HG02588 (cell line): Measurements from ENCODE around the gene CXCR2.
"Not testable (repeated sequence)": the region's sequence is repeated elsewhere in the genome, so short reads cannot be mapped to it uniquely, and the experiment has no call there.

Experiments used
- ATAC-seq: cut with Tn5 transposase; IDR thresholded peaks from one replicate; pipeline ENCODE4 v1.9.1; 2021; ENCODE audit warnings: mild to moderate bottlenecking, moderate library complexity; ENCODE audit not compliant: unreplicated experiment

The CXCR2 gene

DNA sequence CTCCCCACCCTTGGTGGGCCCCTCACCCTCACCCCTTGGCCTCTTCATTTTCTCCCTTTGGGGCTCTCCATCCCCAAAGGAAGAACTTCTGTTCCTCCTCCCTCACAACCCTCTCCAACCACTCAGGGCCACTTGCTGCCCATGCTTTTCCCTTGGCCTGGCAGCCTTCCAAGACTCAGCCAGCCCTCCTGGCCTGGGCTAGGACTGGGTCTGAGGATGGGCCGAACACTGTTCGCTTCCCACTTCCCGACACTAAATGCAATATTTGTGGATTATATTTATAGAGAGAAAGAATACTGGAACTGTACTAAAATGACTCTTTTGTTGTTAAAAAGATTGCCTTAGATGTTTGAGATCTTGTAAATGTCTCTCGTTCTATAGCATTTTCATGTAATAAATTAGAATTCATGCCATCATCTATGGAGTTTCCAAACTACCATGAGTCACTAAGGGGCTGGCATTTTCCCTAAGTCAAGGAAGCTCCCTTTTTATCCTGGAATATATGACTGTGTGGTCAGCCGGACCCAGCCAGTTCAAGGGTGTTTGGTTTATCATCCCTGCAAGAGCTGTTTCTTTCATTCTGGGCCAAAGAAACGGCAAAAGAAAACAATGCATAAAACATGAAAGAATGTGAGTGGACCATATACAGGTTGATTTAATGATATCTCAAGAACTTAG, 3.8 kb downstream of the CXCR2 start:
- no peak for ATAC-seq

DNA sequence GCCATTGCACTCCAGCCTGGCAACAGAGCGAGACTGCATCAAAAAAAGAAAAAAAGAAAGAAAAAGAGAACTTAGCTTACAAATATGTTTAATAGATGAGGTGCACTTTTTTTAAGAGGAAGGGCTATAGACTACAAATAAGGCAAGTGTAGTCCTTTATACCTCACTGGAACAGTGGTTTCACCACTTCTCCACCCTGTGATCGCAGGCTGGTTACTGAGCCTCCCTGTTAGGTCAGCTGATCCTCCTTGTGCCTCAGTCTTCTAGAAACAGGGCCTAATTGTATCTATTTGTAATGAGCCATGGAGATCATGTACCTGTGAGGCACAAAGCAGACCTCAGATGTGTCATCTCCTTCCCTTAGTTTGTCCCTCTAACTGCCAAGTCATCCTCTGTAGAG, 4.5 kb downstream of the CXCR2 start:
- ATAC-seq = no peak

DNA sequence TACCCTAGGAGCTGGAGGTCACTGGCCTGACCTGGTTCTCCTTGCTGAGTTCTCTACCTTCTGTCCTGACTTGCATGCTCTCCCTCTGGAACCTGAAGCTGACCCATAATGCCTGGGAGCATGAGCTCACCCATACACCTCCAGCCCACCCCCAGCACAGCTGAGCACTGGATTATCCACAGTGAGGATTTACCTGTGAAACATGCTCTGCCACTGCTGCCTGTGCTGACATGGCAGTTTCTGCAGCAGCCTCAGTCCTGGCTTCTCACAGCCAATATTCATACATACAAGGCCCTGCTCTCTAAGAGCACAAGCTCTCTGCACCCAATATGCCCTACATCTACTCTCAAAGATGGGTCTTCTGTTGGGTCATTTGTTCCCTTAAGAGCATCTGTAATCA, 5.0 kb downstream of the CXCR2 start:
- ATAC-seq = no peak

DNA sequence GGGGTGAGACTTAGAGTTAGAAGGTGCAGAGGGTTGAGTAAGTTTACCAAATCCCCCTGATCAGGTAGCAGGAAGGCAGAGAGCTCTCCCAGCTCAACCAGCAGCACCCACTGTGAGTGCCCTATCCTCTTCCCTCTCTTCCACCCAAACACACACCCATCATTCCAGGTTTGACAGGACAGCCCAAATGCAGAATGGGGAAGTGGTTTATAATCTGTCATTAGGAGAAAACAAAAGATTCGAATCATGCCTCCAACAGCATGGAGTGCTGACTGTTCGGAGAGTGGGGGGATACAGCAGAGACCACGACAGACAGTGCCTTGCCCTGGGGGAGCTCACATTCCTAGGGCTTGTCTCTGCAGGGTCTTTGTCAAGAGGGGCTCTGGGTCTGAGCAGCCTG, 11.7 kb downstream of the CXCR2 start:
- no peak for ATAC-seq

DNA sequence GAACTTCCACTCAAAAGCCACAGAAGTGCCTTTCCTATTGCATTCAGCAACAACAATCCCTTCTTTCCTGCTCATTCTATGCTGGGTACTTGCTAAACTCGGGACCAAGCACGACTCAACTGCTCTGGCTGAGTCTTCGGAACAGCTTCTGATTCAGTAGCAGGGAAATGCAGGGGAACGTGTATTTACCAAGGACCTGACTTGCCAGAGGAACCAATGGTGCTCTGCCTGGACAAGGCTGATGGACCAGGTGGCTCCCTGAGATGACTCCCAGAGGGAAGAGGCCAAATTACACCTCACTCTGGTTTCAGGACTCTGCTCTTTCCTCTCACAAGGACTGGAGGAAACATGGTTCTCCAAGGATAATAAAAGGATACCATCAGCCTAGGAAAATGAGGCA, 12.2 kb downstream of the CXCR2 start:
- no peak for ATAC-seq

DNA sequence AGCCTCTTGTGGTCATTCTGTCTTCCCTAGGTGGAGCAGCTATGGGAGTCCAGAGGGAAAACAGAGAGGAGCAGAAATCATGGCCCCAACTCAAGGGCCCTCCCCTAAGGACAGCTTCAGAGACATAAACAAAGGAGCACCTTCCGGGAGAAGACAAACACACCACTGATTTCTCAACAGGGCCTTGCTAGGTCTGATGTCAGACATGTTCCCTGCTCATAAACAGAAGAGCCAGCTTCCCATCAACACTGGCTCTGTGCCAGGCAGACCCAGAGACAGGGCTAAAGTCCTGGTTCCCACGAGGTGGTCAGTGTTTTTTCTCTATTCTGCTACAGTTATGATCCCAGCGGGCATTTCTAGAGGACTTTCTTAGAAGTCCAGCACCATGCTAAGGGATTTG, 19.3 kb downstream of the CXCR2 start:
- no peak for ATAC-seq

DNA sequence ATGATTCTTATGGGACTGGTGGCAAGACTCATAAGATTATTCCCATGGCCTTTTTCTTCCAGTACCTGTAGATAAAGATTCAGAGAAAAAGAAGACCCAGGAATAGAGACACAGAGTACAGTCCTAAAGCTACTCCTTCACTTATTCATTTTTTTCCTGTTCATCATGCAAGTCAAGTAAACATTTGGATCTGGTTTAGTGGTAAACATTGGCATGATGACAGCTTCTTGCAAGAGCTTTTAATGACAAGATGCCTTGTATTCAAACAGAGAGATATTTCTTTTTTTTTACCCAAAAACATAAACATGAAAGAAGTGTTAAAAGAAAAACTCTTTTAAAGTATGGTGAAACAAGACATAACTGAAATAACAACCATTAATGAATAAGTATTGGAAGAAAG, 20.2 kb downstream of the CXCR2 start:
- ATAC-seq = no peak

DNA sequence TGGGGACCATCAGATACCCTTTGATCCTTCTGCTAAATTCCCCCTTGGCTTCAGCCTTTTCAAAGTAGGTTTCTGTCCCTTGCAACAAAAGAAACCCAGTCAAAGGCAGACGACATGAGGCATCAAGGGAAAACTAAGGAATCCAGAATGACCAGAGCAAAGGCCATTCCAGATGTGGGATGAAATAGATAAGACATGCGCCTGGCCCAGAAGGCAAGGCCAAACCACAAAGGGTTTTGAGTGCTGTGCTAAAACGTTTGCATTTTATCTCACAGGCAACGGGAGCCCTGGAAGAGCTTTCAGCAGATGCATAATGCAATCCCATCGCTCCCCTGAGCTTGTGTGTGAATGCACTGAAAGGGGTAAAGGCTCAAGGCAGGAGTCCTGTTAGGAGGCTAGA, 23.3 kb downstream of the CXCR2 start:
- ATAC-seq = no peak

DNA sequence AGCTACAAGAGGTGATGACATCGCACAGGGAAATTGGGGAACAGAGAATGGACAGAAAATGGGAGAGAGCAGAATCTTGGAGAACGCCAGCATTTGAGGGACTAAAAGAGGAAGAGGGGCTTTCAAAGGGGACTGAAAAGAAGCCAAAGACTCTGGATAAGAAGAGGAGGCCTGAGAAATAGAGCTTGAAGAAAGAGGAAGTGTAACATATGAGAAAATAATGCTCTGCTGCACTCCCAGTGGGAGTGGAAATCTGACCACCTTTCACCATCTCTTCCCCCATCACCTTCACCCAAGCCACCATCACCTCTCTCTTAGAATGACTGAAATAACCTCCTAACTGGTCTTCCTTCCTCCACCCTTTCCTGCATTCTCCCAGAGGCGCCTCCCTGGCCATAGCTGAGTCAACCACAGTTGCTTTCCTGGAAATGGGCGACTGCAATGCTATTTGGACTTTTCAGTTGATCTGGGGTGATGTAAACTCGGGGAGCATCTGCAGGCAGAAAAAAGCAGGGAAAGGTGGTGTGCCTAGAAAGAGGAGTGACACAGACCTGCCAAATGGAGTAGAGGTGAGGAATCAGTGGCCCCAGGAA, 24.1 kb downstream of the CXCR2 start:
- no peak for ATAC-seq

DNA sequence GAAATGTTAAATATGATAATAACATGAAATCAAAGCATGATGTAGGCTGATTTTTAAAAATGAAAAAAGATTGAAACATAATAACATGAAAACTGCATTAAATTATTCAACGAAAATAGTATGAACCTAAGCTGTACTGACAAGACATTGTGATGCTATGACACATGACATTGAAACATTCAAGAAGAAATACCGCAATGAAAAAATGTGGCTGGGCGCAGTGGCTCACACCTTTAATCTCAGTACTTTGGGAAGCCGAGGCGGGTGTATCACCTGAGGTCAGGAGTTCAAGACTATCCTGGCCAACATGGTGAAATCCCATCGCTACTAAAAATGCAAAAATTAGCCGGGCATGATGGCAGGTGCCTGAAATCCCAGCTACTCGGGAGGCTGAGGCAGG, 26.3 kb downstream of the CXCR2 start:
- ATAC-seq = no peak

DNA sequence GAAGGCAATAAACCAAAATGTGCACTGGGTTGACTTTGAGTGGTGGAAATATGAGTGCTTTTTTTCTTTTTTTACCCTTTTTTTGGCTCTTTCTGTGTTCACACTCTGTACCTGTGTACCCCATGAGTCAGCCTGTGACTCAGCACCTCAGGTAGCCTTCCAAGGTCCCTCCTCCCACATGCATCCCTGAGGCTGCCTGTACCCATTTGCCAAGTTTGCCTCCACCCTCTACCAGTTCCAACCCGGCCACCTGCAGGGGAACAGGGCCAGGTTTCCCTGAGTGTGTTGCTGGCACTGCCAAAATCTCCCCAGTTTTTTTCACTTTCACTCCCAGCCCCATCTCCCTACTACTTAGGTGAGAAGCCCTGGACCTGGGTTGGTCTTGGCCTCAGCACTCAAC, 26.9 kb downstream of the CXCR2 start:
- ATAC-seq = no peak

DNA sequence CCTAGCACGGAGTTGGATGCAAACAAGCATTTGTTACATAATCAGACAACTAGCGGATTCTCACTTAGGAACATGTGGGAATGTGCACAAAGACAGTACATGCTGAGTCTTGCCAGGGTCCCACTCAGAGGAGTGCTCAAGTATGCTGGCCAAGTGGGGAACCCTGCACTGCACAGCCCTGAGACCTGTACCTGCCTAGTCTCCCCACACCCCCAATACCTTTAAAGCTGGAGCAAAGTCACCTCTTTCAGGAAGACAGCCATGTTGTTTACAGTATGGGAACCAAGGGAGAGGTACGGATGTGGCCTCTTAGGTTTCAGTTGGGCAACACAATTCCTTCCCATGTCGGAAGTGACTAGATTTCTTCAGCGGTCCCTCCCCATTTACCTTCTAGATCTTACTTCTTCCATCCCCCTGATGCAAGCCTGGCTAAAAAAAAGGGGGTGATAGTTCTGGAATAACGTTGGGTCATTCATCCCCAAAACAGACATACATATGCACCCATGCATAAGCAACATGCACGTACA, 30.2 kb downstream of the CXCR2 start:
- no peak for ATAC-seq

DNA sequence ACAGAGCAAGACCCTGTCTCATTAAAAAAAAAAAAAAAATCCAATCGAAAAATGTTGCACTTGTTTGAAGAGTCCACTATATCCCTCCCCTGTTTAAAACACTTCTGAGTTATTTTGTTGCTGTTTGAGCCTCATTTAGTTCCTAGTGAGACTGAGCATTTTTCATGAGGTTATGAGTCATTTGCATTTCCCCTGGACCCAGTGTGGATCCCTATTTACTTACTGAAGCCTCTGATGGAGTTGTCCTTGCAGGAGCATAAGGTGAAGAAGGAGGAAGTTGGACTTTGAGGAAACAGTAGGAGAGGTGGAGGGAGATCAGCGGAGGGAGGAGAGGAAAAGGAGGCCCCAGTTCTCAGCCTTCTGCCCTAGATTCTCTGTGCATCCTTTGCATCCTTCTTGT, 35.8 kb downstream of the CXCR2 start:
- ATAC-seq = no peak

DNA sequence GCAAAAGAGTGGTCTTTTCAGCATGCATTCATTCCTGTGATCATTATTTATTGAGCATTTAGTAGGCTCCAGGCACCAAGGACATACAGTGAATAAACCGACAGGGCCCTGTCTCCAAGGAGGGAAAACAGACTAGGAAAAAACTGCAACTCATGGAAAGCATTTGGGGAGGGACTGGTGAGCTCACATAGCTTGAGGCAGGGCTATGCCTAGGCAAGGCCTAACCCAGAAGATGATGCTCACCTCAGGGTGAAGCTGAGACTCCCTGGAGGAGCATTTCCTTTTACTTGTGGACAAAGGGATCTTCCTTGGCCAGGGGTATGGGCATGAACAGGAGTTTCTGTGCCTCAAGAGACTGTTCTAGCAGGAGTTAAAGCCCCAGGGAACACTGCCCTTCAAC, 37.0 kb downstream of the CXCR2 start:
- no peak for ATAC-seq

DNA sequence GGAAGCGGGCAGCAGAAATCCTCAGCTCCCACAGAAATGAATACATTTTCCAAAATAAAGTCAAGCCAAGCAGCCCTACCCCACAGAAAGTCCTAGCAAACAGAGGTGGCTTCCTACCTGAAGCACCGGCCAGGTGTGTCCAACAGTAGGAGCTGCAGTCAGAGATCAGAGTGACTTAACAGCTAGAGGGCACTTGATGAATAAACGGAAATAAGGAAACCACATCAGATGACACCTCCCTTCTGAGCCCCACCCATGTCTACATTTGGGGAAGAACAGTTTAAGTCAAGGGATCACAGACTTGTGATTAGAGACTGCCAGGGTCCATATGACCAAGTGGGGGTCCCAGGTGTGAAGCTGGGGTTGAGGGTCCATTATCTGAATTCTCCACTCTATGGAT, 41.0 kb downstream of the CXCR2 start, which contains the start of gene CXCR1:
CXCR1 (minus strand) TSS at position 172 of the 400 bp plus-strand sequence. CDS start 1,751 bp downstream, outside the sequence.
- no peak for ATAC-seq

DNA sequence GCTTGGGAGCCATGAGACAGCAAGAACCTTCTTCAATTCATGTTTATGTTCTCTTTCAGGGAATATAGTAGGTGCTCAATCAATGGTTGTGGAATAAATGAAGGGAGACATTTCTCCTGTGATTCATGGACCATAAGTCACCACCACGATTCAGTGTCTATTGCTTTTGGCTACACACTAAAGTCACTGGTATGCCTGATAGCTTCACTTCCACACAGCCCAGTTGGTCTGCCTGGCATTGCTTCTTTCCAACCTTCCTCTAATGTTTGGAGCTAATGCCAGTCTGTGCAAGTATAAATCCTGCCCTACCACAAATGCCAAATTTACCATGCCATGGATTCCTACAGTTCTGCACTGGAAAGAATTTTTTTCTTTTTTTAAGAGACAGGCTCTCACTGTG, 42.2 kb downstream of the CXCR2 start:
- no peak for ATAC-seq

DNA sequence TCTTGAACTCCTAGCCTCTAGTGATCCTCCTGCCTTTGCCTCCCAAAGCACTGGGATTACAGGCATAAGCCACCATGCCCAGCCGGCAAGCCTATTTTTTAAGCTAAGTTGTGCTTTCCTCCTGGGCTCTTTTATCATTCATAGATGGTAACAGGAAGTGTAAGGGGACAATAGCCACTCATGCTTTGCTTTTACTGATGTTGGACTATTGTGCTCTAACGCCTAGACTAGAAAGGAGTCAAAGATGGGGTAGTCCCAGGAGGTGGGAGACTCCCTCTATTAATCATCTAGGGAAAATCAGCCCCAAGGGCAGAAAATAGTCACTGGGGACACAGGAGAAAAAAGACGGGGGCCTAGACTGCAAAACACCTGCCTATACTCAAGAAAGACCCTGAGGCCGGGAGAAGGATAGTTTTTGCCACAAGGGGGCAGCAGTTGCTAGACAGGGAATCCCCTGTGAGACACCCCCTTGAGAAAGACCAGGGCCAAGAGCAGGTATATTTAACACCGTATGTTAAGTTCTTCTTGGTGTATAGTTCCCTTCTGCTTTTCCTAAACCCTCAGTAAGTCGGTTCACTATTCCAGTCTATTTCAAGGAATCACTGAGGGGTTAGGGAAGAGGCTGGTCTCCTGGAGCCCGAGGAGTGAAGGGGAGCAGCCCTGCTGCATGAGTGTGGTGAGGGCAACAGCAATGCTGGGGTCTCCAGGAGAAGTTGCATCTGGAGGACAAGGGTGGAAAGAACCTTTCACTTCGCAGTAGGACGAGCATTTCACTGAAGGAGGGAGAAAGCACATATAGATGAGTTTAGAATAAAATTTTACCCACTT, 43.0 kb downstream of the CXCR2 start:
- ATAC-seq = no peak

DNA sequence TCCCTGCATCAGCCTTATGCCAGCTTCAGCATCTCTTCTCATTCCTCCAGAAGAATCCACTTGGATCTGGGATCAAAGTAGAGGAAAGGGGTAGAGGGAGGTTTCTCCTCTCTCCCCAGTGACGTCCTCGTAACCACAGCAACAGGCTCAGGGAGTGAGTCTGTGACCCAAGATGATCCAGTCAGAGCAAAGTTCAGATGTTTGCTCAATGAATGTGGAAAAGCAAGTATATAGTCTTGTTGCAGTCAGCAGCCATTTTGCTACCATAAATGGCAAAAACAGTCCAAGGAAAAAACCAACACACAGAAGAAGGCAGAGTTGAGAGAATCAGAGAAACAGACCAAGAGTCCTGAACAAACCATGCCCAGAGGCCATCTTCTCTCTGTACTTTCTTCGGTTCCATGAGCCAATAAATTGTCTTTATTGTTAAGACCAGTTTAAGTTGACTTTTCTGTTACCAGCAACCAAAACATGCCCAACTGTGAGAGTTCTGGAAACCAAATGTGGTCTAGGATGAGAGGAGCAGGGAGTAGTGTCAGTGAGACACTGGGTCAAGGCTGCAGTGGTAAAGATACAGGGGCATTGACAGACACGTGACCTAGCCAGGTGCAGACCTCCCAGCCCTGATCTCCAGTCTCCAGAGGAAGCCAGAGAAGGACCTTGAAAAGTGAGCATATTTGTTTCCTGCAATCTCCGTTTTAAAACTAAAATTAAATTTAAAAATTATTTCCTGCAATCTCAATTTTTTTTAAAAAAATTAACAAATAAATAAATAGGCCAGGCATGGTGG, 44.1 kb downstream of the CXCR2 start:
- ATAC-seq = no peak

DNA sequence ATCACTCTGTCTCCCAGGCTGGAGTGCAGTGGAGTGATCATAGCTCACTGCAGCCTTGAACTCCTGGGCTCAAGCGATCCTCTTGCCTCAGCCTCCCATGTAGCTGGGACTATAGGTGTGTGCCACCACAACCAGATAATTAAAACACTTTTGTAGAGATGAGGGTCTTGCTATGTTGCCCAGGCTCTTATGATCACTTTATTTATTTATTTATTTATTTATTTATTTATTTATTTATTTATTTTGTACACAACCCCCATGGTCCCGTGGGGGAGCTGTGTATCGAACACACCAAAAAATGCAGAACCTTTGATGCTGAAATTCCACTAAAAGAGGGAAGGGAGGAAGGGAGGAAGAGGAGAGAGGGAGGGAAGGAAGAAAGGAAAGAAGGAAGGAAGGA, 45.9 kb downstream of the CXCR2 start:
- not testable (repeated sequence) for ATAC-seq

DNA sequence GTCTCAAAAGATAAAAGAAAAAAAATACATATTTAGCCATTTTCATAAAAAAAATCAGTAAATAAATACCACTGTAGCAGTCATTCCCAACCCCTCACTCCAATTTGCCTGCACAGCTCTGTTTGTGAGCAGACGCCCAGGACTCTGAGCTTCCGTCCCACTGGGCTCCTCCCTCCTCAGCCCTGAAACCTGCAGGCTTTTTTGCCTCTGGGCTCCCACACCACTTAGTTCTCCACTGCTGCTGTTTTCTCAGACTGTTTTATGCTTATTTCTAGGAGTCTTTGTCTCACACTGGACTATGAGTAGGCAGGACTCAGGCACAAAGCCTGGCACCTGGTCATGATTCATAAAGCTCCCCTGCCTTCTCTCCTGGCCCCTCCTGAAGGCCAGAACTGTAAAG, 47.0 kb downstream of the CXCR2 start:
- ATAC-seq = no peak

DNA sequence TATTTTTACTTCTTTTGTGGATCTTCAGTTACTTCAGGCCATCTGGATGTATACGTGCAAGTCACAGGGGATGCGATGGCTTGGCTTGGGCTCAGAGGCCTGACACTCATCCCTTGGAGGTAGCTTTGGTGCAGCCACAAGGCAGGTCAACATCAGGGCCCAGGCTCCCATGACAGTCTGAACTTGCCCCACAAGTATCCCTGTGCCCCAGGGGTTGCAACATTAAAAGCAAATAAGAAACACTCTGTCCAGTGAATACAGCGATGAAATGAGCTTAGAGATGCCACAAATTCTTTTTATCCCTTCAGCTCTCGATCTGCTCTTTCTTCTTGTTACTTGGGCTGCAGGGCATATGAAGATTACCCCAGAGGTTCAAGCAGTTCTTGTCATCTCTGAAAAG, 54.0 kb downstream of the CXCR2 start:
- ATAC-seq = no peak
